ENCODE results near the gene MYH9. TPM values are rescaled to one million over a fixed set of nuclear protein-coding genes. Genes with fewer than 3 reads are reported as not detected.
A peak's percentile ranks its signal among the peaks of the same experiment; 100 is the strongest.
"Not testable (repeated sequence)": the region's sequence is repeated elsewhere in the genome, so short reads cannot be mapped to it uniquely, and the experiment has no call there.

Gene MYH9
- total and polyA plus RNA-seq, 7 experiments from 2014 or later, result 95.5 to 900 (median 661) TPM

- ATAC-seq (no peak), DNase-seq (no peak)
- no peak overlapping the region for H3K27ac Mint-ChIP-seq
- H3K4me3 ChIP-seq (ENCODE audit: low read length), result no peak overlapping the region
- H3K27me3 ChIP-seq (ENCODE audit: control insufficient read depth in 2 of 2, insufficient read depth in 2 of 2, low read length in 2 of 2), result no peaks in the 10 kb centered on the region
- H3K4me1 Mint-ChIP-seq, result peaks cover 16 to 33% (median 21%) of the 10 kb centered on the region in 7 donors
- H3K9me3 ChIP-seq (ENCODE audit: control insufficient read depth in 2 of 3, low read length in 3 of 3), result no peaks in the 10 kb centered on the region
- no peak overlapping the region for H3K27ac ChIP-seq (ENCODE audit: low read depth, low read length)
- no peak overlapping the region for H3K4me3 Mint-ChIP-seq
- ChIA-PET CTCF (no interaction called here), POLR2A (no interaction called here)
- intact Hi-C loops (cut with micrococcal nuclease), result no loop called here
- no peaks in the 10 kb centered on the region for H3K36me3 Mint-ChIP-seq
- no peaks in the 10 kb centered on the region for H3K27me3 Mint-ChIP-seq
- H3K36me3 ChIP-seq (ENCODE audit: control insufficient read depth in 2 of 3, insufficient read depth in 3 of 3, low read length in 3 of 3), result no peaks in the 10 kb centered on the region
- peaks cover 10 to 15% of the 10 kb centered on the region in 2 donors for H3K4me1 ChIP-seq (ENCODE audit: control insufficient read depth in 2 of 2, insufficient read depth in 2 of 2, low read length in 2 of 2)
- H3K9me3 Mint-ChIP-seq, result no peaks in the 10 kb centered on the region
Observed at GRCh38 chr22:36430863-36431262, 43.1 kb upstream of the MYH9 start.

- POLR2A ChIA-PET; H3K9me3 ChIP-seq (ENCODE audit: control insufficient read depth in 2 of 3, low read length in 3 of 3); H3K27ac Mint-ChIP-seq; intact Hi-C loops (cut with micrococcal nuclease); H3K36me3 Mint-ChIP-seq; CTCF ChIA-PET; H3K27me3 ChIP-seq (ENCODE audit: control insufficient read depth in 2 of 2, insufficient read depth in 2 of 2, low read length in 2 of 2); ATAC-seq; H3K27me3 Mint-ChIP-seq; DNase-seq; H3K36me3 ChIP-seq (ENCODE audit: control insufficient read depth in 2 of 3, insufficient read depth in 3 of 3, low read length in 3 of 3); H3K4me3 ChIP-seq (ENCODE audit: low read length); H3K4me3 Mint-ChIP-seq; H3K27ac ChIP-seq (ENCODE audit: low read depth, low read length); H3K9me3 Mint-ChIP-seq: not testable (repeated sequence)
- H3K4me1 ChIP-seq (ENCODE audit: control insufficient read depth in 2 of 2, insufficient read depth in 2 of 2, low read length in 2 of 2), result peaks cover 0 to 11% of the 10 kb centered on the region in 2 donors
- H3K4me1 Mint-ChIP-seq, result peaks cover 19 to 39% (median 26%) of the 10 kb centered on the region in 7 donors
Observed at GRCh38 chr22:36427952-36428351, 40.2 kb upstream of the MYH9 start.

- no peak for DNase-seq
- no peaks in the 10 kb centered on the region for H3K27me3 Mint-ChIP-seq
Observed at GRCh38 chr22:36425977-36426523, 38.3 kb upstream of the MYH9 start.

GRCh38 chr22:36424901-36425579 is 37.3 kb upstream of the MYH9 start:
- peak overlapping the region in 7 of 9 donors; percentile 58 to 81 (median 67) for H3K27ac Mint-ChIP-seq
- H3K9me3 ChIP-seq (ENCODE audit: control insufficient read depth in 2 of 3, low read length in 3 of 3), result no peaks in the 10 kb centered on the region
- H3K4me3 ChIP-seq (ENCODE audit: low read length), result no peak overlapping the region
- ChIA-PET POLR2A (interaction anchor here (0.7 to 0.8 kb wide), 2 partner anchors 37 to 755 kb away, joined by 3 read pairs; partner anchors contain the start of gene MYH9), CTCF (interaction anchor here (0.6 kb wide), 2 partner anchors 53 to 78 kb away, joined by 3 read pairs; no protein-coding TSS in a partner anchor)
- intact Hi-C loops (cut with micrococcal nuclease), result loop anchor here in 1 of 2 donors (1.0 kb wide), 1 partner anchor 8 kb away; no protein-coding TSS in a partner anchor
- H3K36me3 Mint-ChIP-seq, result no peaks in the 10 kb centered on the region
- peaks cover 19 to 39% (median 30%) of the 10 kb centered on the region in 7 donors for H3K4me1 Mint-ChIP-seq
- no peak for ATAC-seq
- H3K27ac ChIP-seq (ENCODE audit: low read depth, low read length), result no peak overlapping the region
- no peaks in the 10 kb centered on the region for H3K27me3 Mint-ChIP-seq
- no peak for DNase-seq
- H3K4me1 ChIP-seq (ENCODE audit: control insufficient read depth in 2 of 2, insufficient read depth in 2 of 2, low read length in 2 of 2), result peaks cover 0 to 11% of the 10 kb centered on the region in 2 donors
- no peaks in the 10 kb centered on the region for H3K27me3 ChIP-seq (ENCODE audit: control insufficient read depth in 2 of 2, insufficient read depth in 2 of 2, low read length in 2 of 2)
- H3K9me3 Mint-ChIP-seq, result peaks cover 0 to 1% (median 0%) of the 10 kb centered on the region in 11 donors
- H3K36me3 ChIP-seq (ENCODE audit: control insufficient read depth in 2 of 3, insufficient read depth in 3 of 3, low read length in 3 of 3), result no peaks in the 10 kb centered on the region
- peak overlapping the region in 5 of 10 donors; percentile 4 to 67 (median 52) for H3K4me3 Mint-ChIP-seq

More at GRCh38 chr22:36425977-36426523, 38.3 kb upstream of the MYH9 start:
- Histone ChIP-seq H3K4me1 (ENCODE audit: control insufficient read depth in 2 of 2, insufficient read depth in 2 of 2, low read length in 2 of 2) (peaks cover 0 to 11% of the 10 kb centered on the region in 2 donors), H3K27me3 (ENCODE audit: control insufficient read depth in 2 of 2, insufficient read depth in 2 of 2, low read length in 2 of 2) (no peaks in the 10 kb centered on the region), H3K27ac (ENCODE audit: low read depth, low read length) (no peak overlapping the region), H3K36me3 (ENCODE audit: control insufficient read depth in 2 of 3, insufficient read depth in 3 of 3, low read length in 3 of 3) (no peaks in the 10 kb centered on the region), H3K4me3 (ENCODE audit: low read length) (no peak overlapping the region), H3K9me3 (ENCODE audit: control insufficient read depth in 2 of 3, low read length in 3 of 3) (no peaks in the 10 kb centered on the region)
- intact Hi-C loops (cut with micrococcal nuclease), result loop anchor here in 1 of 2 donors (1.0 kb wide), 1 partner anchor 9 kb away; no protein-coding TSS in a partner anchor
- Mint-ChIP-seq H3K9me3 (peaks cover 0 to 1% (median 0%) of the 10 kb centered on the region in 11 donors), H3K36me3 (no peaks in the 10 kb centered on the region), H3K4me3 (peak overlapping the region in 6 of 10 donors; percentile 4 to 70 (median 54)), H3K27ac (peak overlapping the region in 8 of 9 donors; percentile 17 to 88 (median 59)), H3K4me1 (peaks cover 19 to 39% (median 30%) of the 10 kb centered on the region in 7 donors)
- no peak for ATAC-seq
- ChIA-PET POLR2A (interaction anchor here (0.6 to 1.2 kb wide), 3 partner anchors 14 to 41 kb away, joined by 3 to 4 read pairs (median 3); partner anchors contain the start of gene MYH9), CTCF (no interaction called here)

GRCh38 chr22:36424466-36424865 is 36.7 kb upstream of the MYH9 start:
- H3K27me3 ChIP-seq (ENCODE audit: control insufficient read depth in 2 of 2, insufficient read depth in 2 of 2, low read length in 2 of 2); H3K9me3 ChIP-seq (ENCODE audit: control insufficient read depth in 2 of 3, low read length in 3 of 3); DNase-seq; H3K36me3 ChIP-seq (ENCODE audit: control insufficient read depth in 2 of 3, insufficient read depth in 3 of 3, low read length in 3 of 3); H3K4me3 Mint-ChIP-seq; H3K27me3 Mint-ChIP-seq; H3K9me3 Mint-ChIP-seq; ATAC-seq; H3K27ac ChIP-seq (ENCODE audit: low read depth, low read length); H3K4me3 ChIP-seq (ENCODE audit: low read length); intact Hi-C loops (cut with micrococcal nuclease); H3K36me3 Mint-ChIP-seq: not testable (repeated sequence)
- H3K4me1 ChIP-seq (ENCODE audit: control insufficient read depth in 2 of 2, insufficient read depth in 2 of 2, low read length in 2 of 2), result peaks cover 3 to 11% of the 10 kb centered on the region in 2 donors
- peak overlapping the region in 3 of 9 donors; percentile 55 to 72 (median 67) for H3K27ac Mint-ChIP-seq
- ChIA-PET CTCF (interaction anchor here (0.6 to 0.8 kb wide), 2 partner anchors 52 to 123 kb away, joined by 3 to 4 read pairs; no protein-coding TSS in a partner anchor), POLR2A (interaction anchor here (1.3 kb wide), 1 partner anchor 17 kb away, joined by 4 read pairs; no protein-coding TSS in a partner anchor)
- H3K4me1 Mint-ChIP-seq, result peaks cover 22 to 41% (median 33%) of the 10 kb centered on the region in 7 donors

- Histone ChIP-seq H3K4me1 (ENCODE audit: control insufficient read depth in 2 of 2, insufficient read depth in 2 of 2, low read length in 2 of 2) (peaks cover 8 to 16% of the 10 kb centered on the region in 2 donors), H3K4me3 (ENCODE audit: low read length) (no peak overlapping the region), H3K27me3 (ENCODE audit: control insufficient read depth in 2 of 2, insufficient read depth in 2 of 2, low read length in 2 of 2) (no peaks in the 10 kb centered on the region), H3K9me3 (ENCODE audit: control insufficient read depth in 2 of 3, low read length in 3 of 3) (no peaks in the 10 kb centered on the region), H3K36me3 (ENCODE audit: control insufficient read depth in 2 of 3, insufficient read depth in 3 of 3, low read length in 3 of 3) (no peaks in the 10 kb centered on the region), H3K27ac (ENCODE audit: low read depth, low read length) (no peak overlapping the region)
- Mint-ChIP-seq H3K4me1 (peaks cover 25 to 47% (median 38%) of the 10 kb centered on the region in 7 donors), H3K36me3 (no peaks in the 10 kb centered on the region), H3K4me3 (peak overlapping the region in 1 of 10 donors; percentile 12), H3K27ac (peak overlapping the region in 1 of 9 donors; percentile 43), H3K27me3 (no peaks in the 10 kb centered on the region), H3K9me3 (peaks cover 0 to 1% (median 0%) of the 10 kb centered on the region in 11 donors)
- intact Hi-C loops (cut with micrococcal nuclease), result no loop called here
- ChIA-PET CTCF (interaction anchor here (0.6 to 0.8 kb wide), 2 partner anchors 51 to 122 kb away, joined by 3 to 4 read pairs; no protein-coding TSS in a partner anchor), POLR2A (interaction anchor here (0.5 to 3.5 kb wide), 3 partner anchors 12 to 18 kb away, joined by 3 to 11 read pairs (median 4); no protein-coding TSS in a partner anchor)
- DNase-seq (no peak), ATAC-seq (peak; percentile 76)
Observed at GRCh38 chr22:36423461-36424404, 36.0 kb upstream of the MYH9 start.
